LNCaP clone FGC (cell line): Measurements from ENCODE around the gene ARHGAP22.

Experiments
- DNase-seq: peaks from one replicate; pipeline ENCODE4 v3.0.0-alpha.2; 2011; ENCODE audit warnings: low read depth
- H3K4me3 ChIP-seq: 2 replicates; pipeline ENCODE4 v1.5.1; 2011; ENCODE audit warnings: mild to moderate bottlenecking, low read depth, low read length, control low read depth
- TF ChIP-seq, protein P1 (sequence below): IDR thresholded peaks from 2 replicates; pipeline ENCODE4 v1.5.1; 2012; ENCODE audit warnings: mild to moderate bottlenecking; ENCODE audit not compliant: control insufficient read depth, insufficient read depth; ENCODE audit errors: extremely low read depth

Gene ARHGAP22

DNA sequence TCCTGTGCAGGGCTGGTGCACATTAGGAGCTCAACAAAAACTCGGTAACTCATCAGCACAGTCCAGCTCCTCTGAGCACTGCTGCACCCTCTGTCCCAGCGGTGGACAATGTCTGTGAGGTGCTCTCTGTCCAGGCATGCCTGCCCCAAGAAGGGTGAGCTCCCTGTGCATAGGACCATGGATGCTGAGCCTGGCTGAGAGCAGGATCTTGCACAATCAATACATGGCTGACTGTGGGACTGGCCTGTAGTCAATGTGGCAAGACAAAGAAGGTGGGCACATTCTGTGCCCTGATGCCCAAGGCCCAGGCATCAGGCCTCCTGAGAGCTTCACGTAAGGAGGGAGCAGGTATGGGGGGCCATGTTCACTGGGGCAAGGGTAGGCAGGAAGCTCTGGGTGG lies 17.1 kb downstream of the ARHGAP22 start:
- H3K4me3 ChIP-seq, result no peak overlapping the region
- DNase-seq, result no peak
- TF ChIP-seq, protein P1, sequence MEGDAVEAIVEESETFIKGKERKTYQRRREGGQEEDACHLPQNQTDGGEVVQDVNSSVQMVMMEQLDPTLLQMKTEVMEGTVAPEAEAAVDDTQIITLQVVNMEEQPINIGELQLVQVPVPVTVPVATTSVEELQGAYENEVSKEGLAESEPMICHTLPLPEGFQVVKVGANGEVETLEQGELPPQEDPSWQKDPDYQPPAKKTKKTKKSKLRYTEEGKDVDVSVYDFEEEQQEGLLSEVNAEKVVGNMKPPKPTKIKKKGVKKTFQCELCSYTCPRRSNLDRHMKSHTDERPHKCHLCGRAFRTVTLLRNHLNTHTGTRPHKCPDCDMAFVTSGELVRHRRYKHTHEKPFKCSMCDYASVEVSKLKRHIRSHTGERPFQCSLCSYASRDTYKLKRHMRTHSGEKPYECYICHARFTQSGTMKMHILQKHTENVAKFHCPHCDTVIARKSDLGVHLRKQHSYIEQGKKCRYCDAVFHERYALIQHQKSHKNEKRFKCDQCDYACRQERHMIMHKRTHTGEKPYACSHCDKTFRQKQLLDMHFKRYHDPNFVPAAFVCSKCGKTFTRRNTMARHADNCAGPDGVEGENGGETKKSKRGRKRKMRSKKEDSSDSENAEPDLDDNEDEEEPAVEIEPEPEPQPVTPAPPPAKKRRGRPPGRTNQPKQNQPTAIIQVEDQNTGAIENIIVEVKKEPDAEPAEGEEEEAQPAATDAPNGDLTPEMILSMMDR, result no peak

DNA sequence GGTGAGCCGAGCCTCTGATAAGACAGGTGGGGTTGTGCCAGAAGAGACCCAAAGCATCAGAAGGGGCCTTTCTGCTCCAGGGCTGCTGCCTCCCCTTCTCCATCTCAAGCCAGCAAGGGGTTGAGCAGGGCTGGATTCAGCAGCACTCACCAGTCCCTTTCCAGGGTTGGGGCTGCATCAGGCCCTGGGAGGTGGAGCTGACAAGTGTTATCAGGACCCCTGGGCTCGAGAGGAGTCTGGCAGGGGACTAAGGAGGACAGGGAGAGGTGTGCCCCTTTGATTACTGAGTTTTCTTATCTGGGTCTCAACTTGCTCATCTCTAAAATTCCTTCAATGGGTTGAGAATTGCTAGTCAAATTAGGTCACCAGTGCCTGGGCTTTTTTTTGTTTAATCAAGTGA lies 17.8 kb downstream of the ARHGAP22 start:
- H3K4me3 ChIP-seq, result no peak overlapping the region
- TF ChIP-seq, protein P1, result no peak
- no peak for DNase-seq

DNA sequence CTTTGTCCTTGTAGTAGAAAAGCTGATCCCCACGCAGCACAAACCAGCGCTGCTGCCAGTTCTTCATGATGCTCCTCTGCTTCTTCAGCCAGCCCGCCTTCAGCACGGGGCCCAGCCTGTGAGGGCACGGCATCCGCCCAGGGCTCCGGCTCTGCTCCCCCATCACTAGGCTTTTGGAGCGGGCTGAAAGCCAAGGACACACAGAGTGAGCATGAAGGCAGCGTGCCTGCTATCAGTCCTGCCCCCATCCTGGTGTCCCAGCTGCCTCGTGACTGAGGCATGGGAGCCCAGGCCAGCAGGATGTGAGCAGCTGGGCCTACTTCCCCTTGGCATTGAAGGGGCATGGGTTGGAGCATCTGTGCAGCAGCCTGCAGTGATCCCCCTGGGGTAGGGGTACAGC lies 21.9 kb downstream of the ARHGAP22 start:
- no peak for DNase-seq
- H3K4me3 ChIP-seq, result no peak overlapping the region
- TF ChIP-seq, protein P1, result no peak

DNA sequence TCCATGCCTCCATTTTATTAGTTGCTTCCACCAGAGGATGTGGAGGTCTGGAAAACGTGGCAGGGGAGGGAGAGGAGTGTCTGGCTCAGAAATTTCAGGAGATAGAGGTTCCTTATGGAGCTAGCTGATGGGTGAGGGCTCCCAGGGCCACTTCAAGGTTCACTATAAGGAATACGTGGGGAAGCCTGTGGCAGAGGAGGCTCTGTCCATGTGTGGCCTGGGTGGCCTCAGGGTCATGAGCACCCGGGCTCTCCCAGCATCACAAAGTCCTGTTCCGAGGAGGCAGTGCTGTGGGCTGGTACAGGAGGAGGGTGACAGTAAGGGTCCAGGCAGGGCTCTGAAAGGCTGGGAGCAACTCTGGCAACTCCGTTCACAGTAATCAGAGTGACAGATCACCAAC lies 24.6 kb downstream of the ARHGAP22 start:
- no peak for DNase-seq
- H3K4me3 ChIP-seq, result no peak overlapping the region
- TF ChIP-seq, protein P1, result no peak

DNA sequence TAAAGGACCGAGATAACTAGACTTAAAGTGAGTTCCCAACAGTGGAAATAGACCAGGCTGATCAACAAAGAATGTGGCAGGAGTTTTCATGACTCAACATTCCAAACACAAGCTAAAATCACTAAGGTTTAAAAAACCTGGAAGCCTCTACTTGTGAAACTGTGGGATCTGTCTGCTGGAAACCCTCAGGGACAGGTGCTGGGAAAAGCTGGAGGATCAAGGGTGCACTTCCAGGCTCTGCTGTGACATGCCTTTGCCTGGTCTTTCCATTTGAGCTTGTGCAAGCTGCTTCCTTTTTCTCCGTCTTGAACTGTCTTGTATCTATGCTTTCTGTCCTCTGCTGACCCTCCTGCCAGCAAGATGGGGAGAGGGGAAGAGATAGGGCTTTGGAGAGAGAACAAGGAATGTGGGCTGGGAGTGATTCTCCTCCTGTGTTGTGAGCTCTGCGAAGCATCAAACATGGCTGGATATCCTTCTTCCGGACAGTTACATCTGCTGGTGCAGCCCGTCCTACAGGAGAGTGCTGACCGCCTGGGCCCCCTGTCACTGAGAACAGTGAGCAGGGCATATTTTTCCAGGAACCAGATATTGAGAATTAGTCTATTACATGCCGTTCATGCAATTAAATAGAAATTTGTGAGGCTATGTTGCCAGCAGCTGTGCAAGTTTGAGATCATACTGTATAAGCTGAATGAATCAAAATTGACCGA lies 25.5 kb downstream of the ARHGAP22 start:
- TF ChIP-seq, protein P1, result no peak
- H3K4me3 ChIP-seq, result no peak overlapping the region
- no peak for DNase-seq

DNA sequence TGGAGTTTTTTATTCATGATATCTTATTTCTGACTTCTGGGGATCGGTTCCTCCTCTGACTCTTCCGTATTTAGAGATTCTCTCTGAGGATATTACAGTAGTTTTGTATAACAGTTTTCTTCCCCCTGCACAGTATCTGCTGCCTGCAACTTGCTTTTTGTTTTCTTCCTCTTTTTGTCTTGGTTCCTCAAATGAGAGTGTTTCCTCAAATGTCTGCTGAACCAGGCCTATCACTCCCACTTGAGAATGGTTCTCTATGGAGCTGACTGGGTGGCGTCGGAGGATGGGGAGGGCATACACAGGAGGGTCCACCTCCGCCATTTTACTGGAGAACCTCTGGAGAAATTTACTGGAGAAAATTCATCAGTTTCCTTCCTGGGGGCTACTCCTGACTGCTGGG lies 27.7 kb downstream of the ARHGAP22 start:
- no peak overlapping the region for H3K4me3 ChIP-seq
- TF ChIP-seq, protein P1, result no peak
- DNase-seq, result no peak

DNA sequence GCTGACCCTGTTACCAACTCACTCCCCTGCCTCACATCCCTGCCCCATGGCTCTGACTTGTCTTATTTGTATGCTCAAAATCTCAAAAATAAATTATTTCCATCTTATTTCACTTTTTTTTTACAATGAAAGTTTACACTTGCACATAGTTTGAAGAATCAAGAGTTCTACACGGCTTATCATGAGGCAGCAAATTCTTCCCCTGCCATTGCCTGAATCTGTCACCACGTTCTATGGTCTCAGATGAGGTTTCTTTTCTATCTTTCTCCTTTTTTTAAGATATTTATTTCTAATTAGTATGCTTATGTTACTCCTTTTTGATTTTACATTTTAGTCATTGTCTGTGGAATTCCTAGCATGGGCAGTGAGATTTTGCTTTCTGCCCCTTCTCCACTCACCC lies 28.4 kb downstream of the ARHGAP22 start:
- TF ChIP-seq, protein P1, result no peak
- no peak overlapping the region for H3K4me3 ChIP-seq
- no peak for DNase-seq
